NOMO-1 (cell line): ENCODE measurements around the gene MIDN.
A peak's percentile ranks its signal among the peaks of the same experiment; 100 is the strongest.
"Not testable (repeated sequence)": the region's sequence is repeated elsewhere in the genome, so short reads cannot be mapped to it uniquely, and the experiment has no call there.

ENCODE experiments used
- DNase-seq, 2 experiments: peaks; one replicate each; lab custom pipeline; 2025; ENCODE audit not compliant: unreplicated experiment in 2 of 2; lab: John Stamatoyannopoulos, UW

Gene MIDN

GRCh38 chr19:1248139-1248785 is at the start of gene MIDN:
Gene MIDN (plus strand): TSS chr19:1248583. CDS start chr19:1250297, 1,714 bp downstream.
- DNase-seq = peak; percentile 63 to 85

- DNase-seq = no peak
Observed at GRCh38 chr19:1199531-1199930, 48.9 kb upstream of the MIDN start.

- DNase-seq = not testable (repeated sequence)
Observed at GRCh38 chr19:1200614-1201013, 47.8 kb upstream of the MIDN start.

- DNase-seq = peak; percentile 95 to 99
Observed at GRCh38 chr19:1205114-1206099, 43.0 kb upstream of the MIDN start, which contains the start of gene STK11. Gene STK11 (plus strand): TSS chr19:1205778. CDS start chr19:1206914, 1,136 bp downstream.

GRCh38 chr19:1206150-1206863 is 42.1 kb upstream of the MIDN start:
- DNase-seq = no peak

GRCh38 chr19:1206864-1207450 is 41.4 kb upstream of the MIDN start:
- DNase-seq = peak; percentile 11 to 32

GRCh38 chr19:1208830-1209229 is 39.6 kb upstream of the MIDN start:
- not testable (repeated sequence) for DNase-seq

GRCh38 chr19:1210227-1210538 is 38.2 kb upstream of the MIDN start:
- DNase-seq = no peak

- no peak for DNase-seq
Observed at GRCh38 chr19:1211494-1212234, 36.7 kb upstream of the MIDN start.

GRCh38 chr19:1213391-1214286 is 34.7 kb upstream of the MIDN start:
- DNase-seq = peak; percentile 55 to 72

GRCh38 chr19:1214299-1214861 is 34.0 kb upstream of the MIDN start:
- no peak for DNase-seq

- no peak for DNase-seq
Observed at GRCh38 chr19:1214862-1215731, 33.3 kb upstream of the MIDN start.

- DNase-seq = no peak
Observed at GRCh38 chr19:1216756-1217155, 31.6 kb upstream of the MIDN start.

GRCh38 chr19:1217366-1217765 is 31.0 kb upstream of the MIDN start:
- DNase-seq = no peak

- no peak for DNase-seq
Observed at GRCh38 chr19:1218751-1219567, 29.4 kb upstream of the MIDN start.

- DNase-seq = no peak
Observed at GRCh38 chr19:1219786-1220476, 28.5 kb upstream of the MIDN start.
